OCI-LY7 (cell line): ENCODE results near the gene PDE6G. TPM values are rescaled to one million over a fixed set of nuclear protein-coding genes. Genes with fewer than 3 reads are reported as not detected.
A peak's percentile ranks its signal among the peaks of the same experiment; 100 is the strongest.

Experiments
- BruUV-seq: library from RNA; stranded (reverse); fragments of 400-500 nt; replicated peaks from 2 replicates; lab custom pipeline; 2021; lab: Mats Ljungman, UMichigan
- CTCF ChIA-PET: fragments of 300-600 bp; sonication (Branson Sonifier 250); formaldehyde crosslinking; loops from one replicate; lab custom pipeline; 2022; ENCODE audit warnings: antibody characterized with exemption; ENCODE audit not compliant: unreplicated experiment; lab: Charles Lee
- POLR2A ChIA-PET: fragments of 300-600 bp; sonication (Branson Sonifier 250); formaldehyde crosslinking; loops from one replicate; lab custom pipeline; 2022; ENCODE audit warnings: antibody characterized with exemption; lab: Charles Lee
- DNase-seq: peaks from one replicate; pipeline ENCODE4 v3.0.0-alpha.2; 2015; ENCODE audit warnings: low spot score
- H2AFZ ChIP-seq: fragments of 200-600 bp; sonication (generic), shearing (Covaris generic); 2 replicates; pipeline ENCODE4 v1.6.1; 2014; ENCODE audit warnings: mild to moderate bottlenecking, antibody characterized with exemption, low read length, moderate library complexity
- H3K27ac ChIP-seq: fragments of 200-600 bp; sonication (generic); 2 replicates; pipeline ENCODE4 v1.5.1; 2014; ENCODE audit warnings: mixed run types, low read depth, mild to moderate bottlenecking, moderate library complexity, low read length, inconsistent platforms; ENCODE audit not compliant: poor library complexity, severe bottlenecking
- H3K36me3 ChIP-seq: fragments of 200-600 bp; sonication (generic); 2 replicates; pipeline ENCODE4 v1.6.1; 2014; ENCODE audit warnings: mild to moderate bottlenecking, antibody characterized with exemption, low read length, moderate library complexity, mixed read lengths; ENCODE audit not compliant: insufficient read depth
- H3K4me1 ChIP-seq: fragments of 200-600 bp; sonication (generic); 2 replicates; pipeline ENCODE4 v1.5.1; 2014; ENCODE audit warnings: mild to moderate bottlenecking, low read length; ENCODE audit not compliant: insufficient read depth, poor library complexity, severe bottlenecking
- H3K4me2 ChIP-seq: fragments of 200-600 bp; sonication (generic); 2 replicates; pipeline ENCODE4 v1.6.1; 2014; ENCODE audit warnings: mild to moderate bottlenecking, low read length
- H3K4me3 ChIP-seq: fragments of 200-600 bp; sonication (generic); 2 replicates; pipeline ENCODE4 v1.5.1; 2014; ENCODE audit warnings: mild to moderate bottlenecking, low read depth, low read length; ENCODE audit not compliant: poor library complexity, severe bottlenecking
- H3K79me2 ChIP-seq: fragments of 200-600 bp; sonication (generic); 2 replicates; pipeline ENCODE4 v1.6.1; 2016; ENCODE audit warnings: low read depth, mild to moderate bottlenecking, low read length, moderate library complexity, mixed read lengths; ENCODE audit not compliant: insufficient read depth
- H3K9me2 ChIP-seq: fragments of 200-600 bp; sonication (generic); 2 replicates; pipeline ENCODE4 v1.6.1; 2016; ENCODE audit warnings: mild to moderate bottlenecking, low read length, mixed read lengths; ENCODE audit not compliant: insufficient read depth
- H3K9me3 ChIP-seq: fragments of 200-600 bp; sonication (generic); 2 replicates; pipeline ENCODE4 v1.6.1; 2014; ENCODE audit warnings: mild to moderate bottlenecking, mixed run types, low read length, mixed read lengths
- H4K20me1 ChIP-seq: fragments of 200-600 bp; sonication (generic); 2 replicates; pipeline ENCODE4 v1.6.1; 2014; ENCODE audit warnings: mild to moderate bottlenecking, antibody characterized with exemption, low read length, moderate library complexity, mixed read lengths; ENCODE audit not compliant: insufficient read depth
- EZH2phosphoT487 ChIP-seq: fragments of 200-600 bp; sonication (generic); IDR thresholded peaks from 2 replicates; pipeline ENCODE4 v1.6.1; 2018; ENCODE audit warnings: low read depth, borderline replicate concordance, mild to moderate bottlenecking, mixed run types, antibody characterized with exemption, low read length, moderate library complexity, mixed read lengths
- intact Hi-C: fragments of 100-400 bp; cut with micrococcal nuclease; formaldehyde crosslinking; loops from one replicate; pipeline ENCODE4 v1.10.0; 2022; ENCODE audit not compliant: unreplicated experiment
- total RNA-seq, 2 experiments: library from RNA; depleted of rRNA in 1 of 2; stranded (reverse); fragments of >200 nt in 1 of 2; shearing (Covaris generic) in 1 of 2; gene quantifications; 2 replicates each; pipeline ENCODE4 v1.2.3, GENCODE V29; 2014 to 2022
- TF ChIP-seq, protein P1 (sequence below): fragments of 200-600 bp; sonication (generic); conservative IDR thresholded peaks from 2 replicates; pipeline ENCODE4 v1.5.1; 2014; ENCODE audit warnings: mild to moderate bottlenecking, antibody characterized with exemption, low read length, moderate library complexity, mixed read lengths

Gene PDE6G
- total RNA-seq, 2 experiments from 2014 or later, result 0.44 TPM; not detected in 1

DNA sequence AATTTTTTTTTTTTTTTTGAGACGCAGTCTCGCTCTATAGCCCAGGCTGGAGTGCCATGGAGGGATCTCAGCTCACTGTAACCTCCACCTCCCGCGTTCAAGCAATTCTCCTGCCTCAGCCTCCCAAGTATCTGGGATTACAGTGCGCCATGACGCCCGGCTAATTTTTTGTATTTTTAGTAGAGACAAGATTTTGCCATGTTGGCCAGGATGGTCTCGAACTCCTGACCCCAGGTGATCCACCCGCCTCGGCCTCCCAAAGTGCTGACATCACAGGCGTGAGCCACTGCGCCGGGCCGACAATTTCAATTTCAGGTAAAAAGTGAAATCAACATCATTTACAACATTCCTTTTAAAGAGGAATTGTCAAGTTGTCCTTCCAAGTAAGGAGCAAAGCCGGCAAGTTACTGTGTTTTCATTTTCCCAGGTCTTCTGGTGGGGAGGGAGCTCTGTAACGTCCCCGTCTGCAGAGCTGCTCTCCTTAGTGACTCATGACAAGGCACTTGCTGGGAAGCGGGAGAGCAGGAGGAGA is 20.3 kb downstream of the PDE6G start:
- H3K4me3 ChIP-seq, result peak overlapping the region; percentile 84
- H3K9me3 ChIP-seq, result no peaks in the 10 kb centered on the region
- H3K27ac ChIP-seq, result peak overlapping the region; percentile 14
- POLR2A ChIA-PET, result no interaction called here
- H3K4me2 ChIP-seq, result peak overlapping the region; percentile 87
- intact Hi-C loops, result loop anchor here (5.0 kb wide), 1 partner anchor 84 kb away; the partner anchor contains the start of gene FAAP100
- H3K36me3 ChIP-seq, result peaks cover 31% of the 10 kb centered on the region
- CTCF ChIA-PET, result no interaction called here
- TF ChIP-seq EZH2phosphoT487, result no peak
- TF ChIP-seq, protein P1, sequence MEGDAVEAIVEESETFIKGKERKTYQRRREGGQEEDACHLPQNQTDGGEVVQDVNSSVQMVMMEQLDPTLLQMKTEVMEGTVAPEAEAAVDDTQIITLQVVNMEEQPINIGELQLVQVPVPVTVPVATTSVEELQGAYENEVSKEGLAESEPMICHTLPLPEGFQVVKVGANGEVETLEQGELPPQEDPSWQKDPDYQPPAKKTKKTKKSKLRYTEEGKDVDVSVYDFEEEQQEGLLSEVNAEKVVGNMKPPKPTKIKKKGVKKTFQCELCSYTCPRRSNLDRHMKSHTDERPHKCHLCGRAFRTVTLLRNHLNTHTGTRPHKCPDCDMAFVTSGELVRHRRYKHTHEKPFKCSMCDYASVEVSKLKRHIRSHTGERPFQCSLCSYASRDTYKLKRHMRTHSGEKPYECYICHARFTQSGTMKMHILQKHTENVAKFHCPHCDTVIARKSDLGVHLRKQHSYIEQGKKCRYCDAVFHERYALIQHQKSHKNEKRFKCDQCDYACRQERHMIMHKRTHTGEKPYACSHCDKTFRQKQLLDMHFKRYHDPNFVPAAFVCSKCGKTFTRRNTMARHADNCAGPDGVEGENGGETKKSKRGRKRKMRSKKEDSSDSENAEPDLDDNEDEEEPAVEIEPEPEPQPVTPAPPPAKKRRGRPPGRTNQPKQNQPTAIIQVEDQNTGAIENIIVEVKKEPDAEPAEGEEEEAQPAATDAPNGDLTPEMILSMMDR, result no peak
- H3K4me1 ChIP-seq, result peaks cover 15% of the 10 kb centered on the region
- peaks cover 50% of the 10 kb centered on the region for H3K79me2 ChIP-seq
- peak overlapping the region; percentile 24; the same call in 1 of the 2 replicates for H2AFZ ChIP-seq
- H3K9me2 ChIP-seq, result no peaks in the 10 kb centered on the region
- peak; percentile 20 for DNase-seq
- BruUV-seq, result no TSS peak
- H4K20me1 ChIP-seq, result peaks cover 13% of the 10 kb centered on the region; the same call in 1 of the 2 replicates

DNA sequence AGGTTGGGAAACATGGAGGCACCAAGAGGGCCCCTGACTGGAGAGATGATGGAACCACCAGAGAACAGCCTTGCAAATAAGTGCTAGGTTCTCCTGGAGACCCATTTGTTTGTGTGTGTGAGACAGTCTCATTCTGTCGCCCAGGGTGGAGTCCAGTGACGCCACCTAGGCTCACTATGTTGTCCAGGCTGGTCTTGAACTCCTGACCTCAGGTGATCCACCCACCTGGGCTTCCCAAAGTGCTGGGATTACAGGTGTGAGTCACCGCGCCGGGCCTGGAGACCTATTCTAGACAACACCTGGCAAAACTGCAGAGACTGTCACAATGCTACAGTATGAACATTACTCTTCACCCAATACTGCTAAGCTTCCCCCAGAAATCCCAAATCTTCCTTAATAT is 20.9 kb downstream of the PDE6G start:
- POLR2A ChIA-PET, result no interaction called here
- TF ChIP-seq, protein P1, result no peak
- TF ChIP-seq EZH2phosphoT487, result no peak
- Histone ChIP-seq H3K36me3 (peaks cover 33% of the 10 kb centered on the region), H3K9me3 (no peaks in the 10 kb centered on the region), H3K9me2 (no peaks in the 10 kb centered on the region), H3K4me3 (peak overlapping the region; percentile 84), H3K79me2 (peaks cover 50% of the 10 kb centered on the region), H2AFZ (no peak overlapping the region), H4K20me1 (peaks cover 13% of the 10 kb centered on the region; the same call in 1 of the 2 replicates), H3K4me2 (peak overlapping the region; percentile 87), H3K4me1 (peaks cover 15% of the 10 kb centered on the region), H3K27ac (no peak overlapping the region)
- no peak for DNase-seq
- CTCF ChIA-PET, result no interaction called here
- TSS peak; percentile 77 for BruUV-seq
- intact Hi-C loops, result loop anchor here (5.0 kb wide), 1 partner anchor 83 kb away; the partner anchor contains the start of gene FAAP100

DNA sequence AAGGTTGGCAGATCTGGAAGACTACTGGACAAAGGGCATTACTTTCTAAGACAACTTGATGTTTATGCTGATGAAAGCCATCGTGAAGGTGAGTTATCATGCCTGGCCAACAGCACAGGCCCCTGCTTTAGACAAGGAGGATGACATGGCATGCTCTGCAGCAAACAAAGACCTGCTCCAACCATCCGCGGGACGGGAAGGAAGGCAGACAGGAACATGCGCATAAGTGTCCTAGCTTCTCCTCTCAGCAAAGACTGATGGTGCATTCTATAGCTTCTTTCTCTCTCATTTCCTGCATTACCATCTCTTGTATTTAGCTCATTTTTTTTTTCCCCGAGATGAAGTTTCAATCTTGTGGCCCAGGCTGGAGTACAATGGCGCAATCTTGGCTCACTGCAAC is 24.9 kb downstream of the PDE6G start:
- no TSS peak for BruUV-seq
- Histone ChIP-seq H3K4me3 (no peak overlapping the region), H3K79me2 (peaks cover 48% of the 10 kb centered on the region), H2AFZ (no peak overlapping the region), H4K20me1 (peaks cover 13% of the 10 kb centered on the region; the same call in 1 of the 2 replicates), H3K4me1 (peaks cover 10% of the 10 kb centered on the region), H3K36me3 (peaks cover 72% of the 10 kb centered on the region), H3K9me3 (no peaks in the 10 kb centered on the region), H3K4me2 (no peak overlapping the region), H3K27ac (no peak overlapping the region), H3K9me2 (no peaks in the 10 kb centered on the region)
- TF ChIP-seq, protein P1, result no peak
- TF ChIP-seq EZH2phosphoT487, result no peak
- no peak for DNase-seq
- ChIA-PET POLR2A (no interaction called here), CTCF (no interaction called here)
- intact Hi-C loops, result no loop called here
